Left renal cortex interstitium (tissue), 4 donors: Measurements from ENCODE around the gene PKNOX2. TPM values are rescaled to one million over a fixed set of nuclear protein-coding genes. Genes with fewer than 3 reads are reported as not detected.

Experiments used
- DNase-seq, 4 donors: peaks; one replicate each; pipeline ENCODE4 v3.0.0-alpha.2; 2013; ENCODE audit warnings: low read depth in 4 of 4, low spot score in 2 of 4, missing footprints in 1 of 4
- polyA plus RNA-seq, 4 donors: library from polyadenylated mRNA; unstranded; fragments of 120-200 nt; gene quantifications; one replicate each; pipeline ENCODE4 v1.2.1, GENCODE V29; 2013; ENCODE audit not compliant: insufficient read length in 4 of 4

PKNOX2 gene
- polyA plus RNA-seq, 4 donors, result 13.4 to 15.1 (median 14.4) TPM

- DNase-seq, result no peak
Observed at GRCh38 chr11:125153837-125154236, 10.7 kb upstream of the PKNOX2 start.

GRCh38 chr11:125154378-125155099 lies 10.0 kb upstream of the PKNOX2 start:
- DNase-seq, result peak in 1 of 4 donors; percentile 69

- no peak for DNase-seq
Observed at GRCh38 chr11:125155100-125155444, 9.5 kb upstream of the PKNOX2 start.

GRCh38 chr11:125155767-125156166 lies 8.8 kb upstream of the PKNOX2 start:
- no peak for DNase-seq

GRCh38 chr11:125156346-125157117 lies 8.0 kb upstream of the PKNOX2 start:
- DNase-seq, result no peak

- DNase-seq, result no peak
Observed at GRCh38 chr11:125157118-125157733, 7.3 kb upstream of the PKNOX2 start.

- DNase-seq, result no peak
Observed at GRCh38 chr11:125157953-125158680, 6.4 kb upstream of the PKNOX2 start.

GRCh38 chr11:125162743-125163142 lies 1.8 kb upstream of the PKNOX2 start:
- DNase-seq, result no peak

GRCh38 chr11:125163431-125164063 lies 1.0 kb upstream of the PKNOX2 start:
- no peak for DNase-seq

- no peak for DNase-seq
Observed at GRCh38 chr11:125164091-125164421, 495 bp upstream of the PKNOX2 start.

- no peak for DNase-seq
Observed at GRCh38 chr11:125165111-125165842, 726 bp downstream of the PKNOX2 start.

- no peak for DNase-seq
Observed at GRCh38 chr11:125165843-125166763, 1.6 kb downstream of the PKNOX2 start.

- DNase-seq, result no peak
Observed at GRCh38 chr11:125166764-125167291, 2.3 kb downstream of the PKNOX2 start.

- peak in 1 of 4 donors; percentile 50 for DNase-seq
Observed at GRCh38 chr11:125167292-125167953, 2.9 kb downstream of the PKNOX2 start.

- DNase-seq, result no peak
Observed at GRCh38 chr11:125167954-125168835, 3.6 kb downstream of the PKNOX2 start.

- DNase-seq, result no peak
Observed at GRCh38 chr11:125168918-125169456, 4.4 kb downstream of the PKNOX2 start.

- DNase-seq, result no peak
Observed at GRCh38 chr11:125170001-125170509, 5.5 kb downstream of the PKNOX2 start.
